Endothelial cell (in vitro differentiated cells): Measurements from ENCODE around the gene TARP.

Experiments
- DNase-seq: peaks from one replicate; pipeline ENCODE4 v3.0.0; 2021; ENCODE audit warnings: low spot score
- H3K27ac Mint-ChIP-seq: one replicate; pipeline ENCODE4 v1.8.0; 2021; ENCODE audit warnings: mixed read lengths, inconsistent platforms; ENCODE audit not compliant: unreplicated experiment
- H3K27me3 Mint-ChIP-seq: one replicate; pipeline ENCODE4 v1.8.0; 2021; ENCODE audit warnings: mild to moderate bottlenecking, moderate library complexity, mixed read lengths, inconsistent platforms; ENCODE audit not compliant: unreplicated experiment
- H3K36me3 Mint-ChIP-seq: one replicate; pipeline ENCODE4 v1.8.0; 2021; ENCODE audit warnings: mild to moderate bottlenecking, low read depth, mixed read lengths, inconsistent platforms; ENCODE audit not compliant: unreplicated experiment
- H3K4me1 Mint-ChIP-seq: one replicate; pipeline ENCODE4 v1.8.0; 2021; ENCODE audit warnings: mild to moderate bottlenecking, mixed read lengths, inconsistent platforms; ENCODE audit not compliant: unreplicated experiment
- H3K4me3 Mint-ChIP-seq: one replicate; pipeline ENCODE4 v1.8.0; 2021; ENCODE audit warnings: mild to moderate bottlenecking, mixed read lengths, inconsistent platforms; ENCODE audit not compliant: unreplicated experiment
- H3K9me3 Mint-ChIP-seq: one replicate; pipeline ENCODE4 v1.8.0; 2021; ENCODE audit warnings: mixed read lengths, inconsistent platforms; ENCODE audit not compliant: unreplicated experiment
- TF ChIP-seq, protein P1 (sequence below): fragments of 200-600 bp; sonication (generic); IDR thresholded peaks from one replicate; pipeline ENCODE4 v1.5.0; 2021; ENCODE audit warnings: antibody characterized with exemption; ENCODE audit not compliant: unreplicated experiment

The TARP gene

DNA sequence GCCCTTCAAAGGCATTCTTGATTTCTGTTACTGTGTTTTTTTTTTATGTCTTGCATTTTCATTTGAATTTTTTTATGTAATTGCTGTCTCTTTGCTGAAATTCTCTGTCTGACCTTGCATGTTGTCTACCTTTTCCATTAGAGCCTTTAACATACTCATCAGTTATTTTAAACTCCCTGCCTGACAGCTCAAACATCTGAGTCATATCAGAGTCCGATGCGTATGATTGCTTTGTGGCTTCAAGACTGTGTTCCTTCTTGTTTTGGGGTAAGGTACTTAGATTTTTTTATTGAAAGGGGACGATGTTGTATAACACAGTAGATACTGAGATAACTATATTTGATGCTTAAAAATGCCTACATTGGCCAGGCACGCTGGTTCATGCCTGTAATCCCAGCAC is 9.7 kb upstream of the TARP start:
- peaks cover 5% of the 10 kb centered on the region for H3K4me1 Mint-ChIP-seq
- TF ChIP-seq, protein P1, sequence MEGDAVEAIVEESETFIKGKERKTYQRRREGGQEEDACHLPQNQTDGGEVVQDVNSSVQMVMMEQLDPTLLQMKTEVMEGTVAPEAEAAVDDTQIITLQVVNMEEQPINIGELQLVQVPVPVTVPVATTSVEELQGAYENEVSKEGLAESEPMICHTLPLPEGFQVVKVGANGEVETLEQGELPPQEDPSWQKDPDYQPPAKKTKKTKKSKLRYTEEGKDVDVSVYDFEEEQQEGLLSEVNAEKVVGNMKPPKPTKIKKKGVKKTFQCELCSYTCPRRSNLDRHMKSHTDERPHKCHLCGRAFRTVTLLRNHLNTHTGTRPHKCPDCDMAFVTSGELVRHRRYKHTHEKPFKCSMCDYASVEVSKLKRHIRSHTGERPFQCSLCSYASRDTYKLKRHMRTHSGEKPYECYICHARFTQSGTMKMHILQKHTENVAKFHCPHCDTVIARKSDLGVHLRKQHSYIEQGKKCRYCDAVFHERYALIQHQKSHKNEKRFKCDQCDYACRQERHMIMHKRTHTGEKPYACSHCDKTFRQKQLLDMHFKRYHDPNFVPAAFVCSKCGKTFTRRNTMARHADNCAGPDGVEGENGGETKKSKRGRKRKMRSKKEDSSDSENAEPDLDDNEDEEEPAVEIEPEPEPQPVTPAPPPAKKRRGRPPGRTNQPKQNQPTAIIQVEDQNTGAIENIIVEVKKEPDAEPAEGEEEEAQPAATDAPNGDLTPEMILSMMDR = no peak

DNA sequence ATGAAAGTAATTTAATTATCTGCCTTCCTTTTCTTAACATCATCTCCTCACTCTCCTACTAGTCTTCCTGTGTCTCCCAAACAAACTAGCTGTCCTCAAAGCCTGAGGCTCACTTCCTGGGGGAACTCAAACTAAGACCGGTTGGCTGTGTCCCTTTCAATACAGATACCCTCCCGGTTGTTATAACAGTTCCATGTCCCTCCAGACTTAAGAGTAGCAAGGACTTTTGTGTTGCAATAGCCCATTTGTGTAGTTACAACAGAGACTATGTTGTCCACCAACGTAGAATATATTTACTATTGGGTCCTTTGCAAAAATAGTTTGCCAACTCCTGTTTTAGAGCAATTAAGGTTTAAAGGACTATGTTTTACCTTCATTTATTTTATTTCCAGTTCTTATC is 8.6 kb upstream of the TARP start:
- Mint-ChIP-seq H3K36me3 (no peaks in the 10 kb centered on the region), H3K4me1 (peaks cover 13% of the 10 kb centered on the region), H3K27ac (no peak overlapping the region), H3K27me3 (no peaks in the 10 kb centered on the region), H3K4me3 (no peak overlapping the region), H3K9me3 (no peaks in the 10 kb centered on the region)
- TF ChIP-seq, protein P1 = no peak
- DNase-seq = no peak

More for the DNA sequence above, 9.7 kb upstream of the TARP start:
- H3K27me3 Mint-ChIP-seq = no peaks in the 10 kb centered on the region
- no peaks in the 10 kb centered on the region for H3K9me3 Mint-ChIP-seq
- H3K27ac Mint-ChIP-seq = no peak overlapping the region
- DNase-seq = no peak
- no peaks in the 10 kb centered on the region for H3K36me3 Mint-ChIP-seq
- H3K4me3 Mint-ChIP-seq = no peak overlapping the region

DNA sequence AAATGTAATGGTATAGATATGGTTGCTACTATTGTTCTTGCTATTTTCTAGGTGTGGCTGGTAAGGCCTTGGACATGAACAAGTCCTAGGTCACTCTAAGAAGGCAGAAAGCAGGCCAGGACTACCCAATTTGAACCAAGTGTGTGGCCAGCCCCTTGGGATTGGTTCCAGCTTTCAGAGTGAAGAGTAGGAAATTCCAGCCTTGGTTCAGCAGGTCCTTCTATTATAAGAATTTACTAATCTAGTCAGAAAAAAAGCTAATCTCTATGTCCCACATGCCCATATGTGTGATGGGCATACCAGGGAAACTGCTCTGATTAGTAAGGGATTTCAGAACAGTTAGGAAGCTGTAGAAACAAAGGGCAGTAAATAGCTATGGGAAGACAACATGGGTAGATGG is 7.8 kb upstream of the TARP start:
- Mint-ChIP-seq H3K4me1 (peaks cover 21% of the 10 kb centered on the region), H3K9me3 (no peaks in the 10 kb centered on the region), H3K36me3 (no peaks in the 10 kb centered on the region), H3K27ac (no peak overlapping the region), H3K4me3 (no peak overlapping the region), H3K27me3 (no peaks in the 10 kb centered on the region)
- TF ChIP-seq, protein P1 = no peak
- DNase-seq = no peak

DNA sequence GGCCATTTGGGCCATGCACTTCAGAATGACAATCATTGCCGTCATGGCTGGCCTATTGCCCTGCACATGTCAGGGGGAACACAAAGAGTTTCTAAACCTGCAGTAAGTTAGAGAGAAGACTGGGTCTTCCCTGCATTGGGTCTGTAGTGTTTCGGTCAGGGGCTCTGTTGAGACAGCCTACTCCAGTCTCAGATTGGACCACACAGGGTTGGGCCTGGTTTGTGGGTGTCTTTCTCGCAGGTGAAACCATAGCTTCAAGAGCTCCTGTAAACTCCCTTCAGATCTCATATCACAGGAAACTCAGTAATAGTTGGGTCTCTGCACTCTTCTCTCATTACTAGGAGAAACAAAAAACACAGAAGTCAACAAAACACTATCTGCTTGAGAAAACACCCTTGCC is 7.3 kb upstream of the TARP start:
- TF ChIP-seq, protein P1 = no peak
- H3K27ac Mint-ChIP-seq = no peak overlapping the region
- H3K27me3 Mint-ChIP-seq = no peaks in the 10 kb centered on the region
- no peaks in the 10 kb centered on the region for H3K9me3 Mint-ChIP-seq
- peaks cover 25% of the 10 kb centered on the region for H3K4me1 Mint-ChIP-seq
- H3K36me3 Mint-ChIP-seq = no peaks in the 10 kb centered on the region
- no peak overlapping the region for H3K4me3 Mint-ChIP-seq
- no peak for DNase-seq

DNA sequence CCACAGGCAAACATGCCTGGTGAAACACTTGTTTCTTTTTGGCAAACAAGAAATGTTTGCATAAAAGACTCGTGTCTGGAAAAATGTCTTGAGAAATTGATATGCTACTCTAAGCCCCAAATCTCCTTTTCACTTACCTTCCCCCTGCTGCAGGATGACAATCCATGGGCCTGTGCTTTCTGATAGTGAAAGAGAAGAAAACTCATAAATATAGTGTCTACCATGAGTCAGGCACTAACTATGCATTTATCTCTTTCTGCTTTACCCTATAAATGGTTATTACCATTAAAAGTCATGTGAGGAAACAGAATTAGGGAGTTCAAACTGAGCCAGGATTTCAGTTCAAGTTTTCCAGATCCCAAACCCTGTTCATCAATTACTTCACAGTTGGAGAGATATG is 6.6 kb upstream of the TARP start:
- Mint-ChIP-seq H3K27ac (no peak overlapping the region), H3K4me1 (peaks cover 27% of the 10 kb centered on the region), H3K4me3 (no peak overlapping the region), H3K36me3 (no peaks in the 10 kb centered on the region), H3K27me3 (no peaks in the 10 kb centered on the region), H3K9me3 (no peaks in the 10 kb centered on the region)
- no peak for DNase-seq
- TF ChIP-seq, protein P1 = no peak
